ENCODE data around the gene SLC13A5.

DNA sequence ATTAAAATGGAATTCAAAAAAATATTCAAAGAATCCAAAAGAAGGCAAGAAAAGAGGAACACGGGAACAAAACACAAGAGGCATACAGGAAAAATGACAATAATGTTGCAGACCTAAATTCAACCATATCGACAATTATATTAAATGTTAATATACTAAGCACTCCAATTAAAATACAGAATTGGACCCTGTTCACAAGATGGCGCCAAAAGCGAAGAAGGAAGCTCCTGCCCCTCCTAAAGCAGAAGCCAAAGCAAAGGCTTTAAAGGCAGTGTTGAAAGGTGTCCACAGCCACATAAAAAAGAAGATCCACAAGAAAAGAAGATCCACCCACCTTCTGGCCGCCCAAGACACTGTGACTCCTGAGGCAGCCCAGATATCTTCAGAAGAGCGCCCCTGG, 36.4 kb upstream of the SLC13A5 start:
- TF ChIP-seq, protein P1, sequence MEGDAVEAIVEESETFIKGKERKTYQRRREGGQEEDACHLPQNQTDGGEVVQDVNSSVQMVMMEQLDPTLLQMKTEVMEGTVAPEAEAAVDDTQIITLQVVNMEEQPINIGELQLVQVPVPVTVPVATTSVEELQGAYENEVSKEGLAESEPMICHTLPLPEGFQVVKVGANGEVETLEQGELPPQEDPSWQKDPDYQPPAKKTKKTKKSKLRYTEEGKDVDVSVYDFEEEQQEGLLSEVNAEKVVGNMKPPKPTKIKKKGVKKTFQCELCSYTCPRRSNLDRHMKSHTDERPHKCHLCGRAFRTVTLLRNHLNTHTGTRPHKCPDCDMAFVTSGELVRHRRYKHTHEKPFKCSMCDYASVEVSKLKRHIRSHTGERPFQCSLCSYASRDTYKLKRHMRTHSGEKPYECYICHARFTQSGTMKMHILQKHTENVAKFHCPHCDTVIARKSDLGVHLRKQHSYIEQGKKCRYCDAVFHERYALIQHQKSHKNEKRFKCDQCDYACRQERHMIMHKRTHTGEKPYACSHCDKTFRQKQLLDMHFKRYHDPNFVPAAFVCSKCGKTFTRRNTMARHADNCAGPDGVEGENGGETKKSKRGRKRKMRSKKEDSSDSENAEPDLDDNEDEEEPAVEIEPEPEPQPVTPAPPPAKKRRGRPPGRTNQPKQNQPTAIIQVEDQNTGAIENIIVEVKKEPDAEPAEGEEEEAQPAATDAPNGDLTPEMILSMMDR (conservative IDR thresholded peaks at IDR 0.05): no peak
- no peak for TF ChIP-seq EZH2 (IDR thresholded peaks at IDR 0.05; ENCODE audit: low read depth)
